Activated naive CD8-positive, alpha-beta T cell treated with anti-CD3 and anti-CD28 coated beads for 36 hours (primary cell): ENCODE data around the gene PTPRN2. TPM values are rescaled to one million over a fixed set of nuclear protein-coding genes. Genes with fewer than 3 reads are reported as not detected.
"Not testable (repeated sequence)": the region's sequence is repeated elsewhere in the genome, so short reads cannot be mapped to it uniquely, and the experiment has no call there.

Experiments used
- DNase-seq: peaks from one replicate; pipeline ENCODE4 v3.0.0; 2021
- H3K27ac Mint-ChIP-seq: one replicate; pipeline ENCODE4 v1.8.0; 2022; ENCODE audit warnings: mild to moderate bottlenecking, moderate library complexity, mixed read lengths
- H3K27me3 Mint-ChIP-seq: one replicate; pipeline ENCODE4 v1.8.0; 2022; ENCODE audit warnings: mild to moderate bottlenecking, mixed read lengths
- H3K36me3 Mint-ChIP-seq: one replicate; pipeline ENCODE4 v1.8.0; 2021; ENCODE audit warnings: mild to moderate bottlenecking, mixed read lengths
- H3K4me1 Mint-ChIP-seq: one replicate; pipeline ENCODE4 v1.8.0; 2021; ENCODE audit warnings: mixed read lengths
- H3K4me3 Mint-ChIP-seq: one replicate; pipeline ENCODE4 v1.8.0; 2022; ENCODE audit warnings: mild to moderate bottlenecking, moderate library complexity, mixed read lengths
- H3K9me3 Mint-ChIP-seq: one replicate; pipeline ENCODE4 v1.8.0; 2022; ENCODE audit warnings: mixed read lengths
- total RNA-seq, 2 experiments: library from RNA; stranded (reverse); gene quantifications; one replicate each; pipeline ENCODE4 v1.2.3, GENCODE V29; 2021

PTPRN2 gene
- total RNA-seq, 2 experiments from 2014 or later: 0.72 to 0.74 TPM

DNA sequence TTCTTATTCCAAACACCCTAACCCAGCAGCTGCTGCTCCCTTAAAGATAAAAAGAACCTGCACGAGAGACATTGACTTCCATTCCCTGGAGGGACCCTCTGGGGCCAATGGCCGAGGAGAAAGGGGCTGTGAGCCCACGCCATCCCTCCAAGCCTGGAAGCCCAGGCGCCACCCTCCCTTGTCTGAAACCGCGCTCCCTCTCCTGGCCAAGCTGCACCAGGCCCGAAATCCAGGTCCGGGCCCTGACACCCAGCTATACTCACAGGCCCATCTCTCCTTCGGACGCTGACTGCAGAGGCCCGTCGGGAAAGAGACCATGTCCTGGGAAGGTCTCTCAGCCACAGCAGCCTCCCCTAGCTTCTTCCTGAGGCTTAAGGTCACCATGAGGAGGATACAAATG is 196.5 kb downstream of the PTPRN2 start:
- H3K4me1 Mint-ChIP-seq: no peaks in the 10 kb centered on the region
- H3K4me3 Mint-ChIP-seq: no peak overlapping the region
- no peak for DNase-seq
- H3K9me3 Mint-ChIP-seq: no peaks in the 10 kb centered on the region
- H3K27me3 Mint-ChIP-seq: no peaks in the 10 kb centered on the region
- no peaks in the 10 kb centered on the region for H3K36me3 Mint-ChIP-seq
- H3K27ac Mint-ChIP-seq: no peak overlapping the region

DNA sequence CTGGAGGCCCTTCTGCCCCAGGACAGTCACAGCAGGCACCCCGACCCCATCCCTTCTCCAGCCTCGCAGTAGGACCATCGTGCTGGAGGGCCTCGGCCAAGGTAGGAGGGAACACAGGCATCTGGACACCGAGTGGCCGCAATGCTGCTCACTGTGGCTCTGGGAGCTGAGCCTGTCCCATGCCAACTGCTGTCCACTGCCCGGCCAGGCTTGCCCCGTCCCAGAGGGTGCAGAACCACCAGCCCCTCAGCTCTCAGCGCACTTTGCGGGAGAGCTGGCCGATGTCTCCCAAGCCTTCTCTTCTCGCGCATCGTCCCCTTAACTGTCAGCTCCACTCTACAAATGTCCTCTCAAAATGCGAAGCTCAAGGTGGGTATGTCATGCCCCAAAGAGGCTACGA is 197.2 kb downstream of the PTPRN2 start:
- H3K9me3 Mint-ChIP-seq: no peaks in the 10 kb centered on the region
- H3K36me3 Mint-ChIP-seq: no peaks in the 10 kb centered on the region
- no peak overlapping the region for H3K27ac Mint-ChIP-seq
- H3K4me3 Mint-ChIP-seq: no peak overlapping the region
- no peak for DNase-seq
- H3K27me3 Mint-ChIP-seq: no peaks in the 10 kb centered on the region
- H3K4me1 Mint-ChIP-seq: no peaks in the 10 kb centered on the region

DNA sequence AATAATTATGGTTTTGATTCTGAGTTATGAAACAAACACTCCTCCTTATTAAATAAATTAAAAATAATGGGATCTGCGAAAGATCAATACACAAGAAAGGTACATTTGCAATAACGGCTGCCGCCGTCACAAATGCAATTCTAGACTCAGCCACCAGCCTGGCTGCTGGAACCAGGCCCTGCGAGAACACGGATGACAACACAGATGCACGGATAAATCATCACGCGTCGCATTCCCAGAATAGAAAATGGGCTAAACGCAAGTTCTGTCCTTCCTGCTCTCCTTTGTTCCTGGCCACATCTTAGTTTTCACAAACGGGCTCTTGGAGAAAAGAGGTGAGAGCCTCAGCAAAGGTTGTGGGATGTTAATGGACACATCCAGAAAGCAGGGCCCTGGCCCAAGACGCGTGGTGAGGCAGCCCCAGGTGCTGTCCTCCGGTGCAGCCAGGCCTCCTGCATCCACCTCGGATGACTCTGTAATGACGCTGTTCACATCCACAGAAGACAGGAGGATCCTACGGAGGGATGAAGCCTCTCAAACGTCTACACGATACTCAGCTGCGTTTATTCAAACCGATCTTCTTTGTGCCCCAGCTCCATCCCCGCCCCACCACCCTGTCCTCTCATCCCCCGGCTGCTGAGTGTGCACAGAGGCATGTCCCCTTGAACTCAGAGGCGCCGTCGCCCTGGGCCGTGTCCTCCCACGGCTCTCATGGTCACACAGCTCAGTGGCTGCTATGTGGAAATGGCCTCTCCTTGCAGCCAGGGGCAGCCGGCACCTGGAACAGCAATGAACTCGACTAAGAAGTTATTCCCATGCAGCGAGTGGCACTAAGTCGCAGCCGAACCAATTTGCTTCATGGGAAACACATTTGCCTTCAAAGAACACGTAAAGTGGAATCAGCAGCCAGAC is 197.9 kb downstream of the PTPRN2 start:
- no peak overlapping the region for H3K4me3 Mint-ChIP-seq
- no peaks in the 10 kb centered on the region for H3K27me3 Mint-ChIP-seq
- H3K36me3 Mint-ChIP-seq: no peaks in the 10 kb centered on the region
- no peaks in the 10 kb centered on the region for H3K9me3 Mint-ChIP-seq
- peaks cover 2% of the 10 kb centered on the region for H3K4me1 Mint-ChIP-seq
- H3K27ac Mint-ChIP-seq: no peak overlapping the region
- no peak for DNase-seq

- DNase-seq: no peak
- no peaks in the 10 kb centered on the region for H3K9me3 Mint-ChIP-seq
- peaks cover 5% of the 10 kb centered on the region for H3K27me3 Mint-ChIP-seq
- no peak overlapping the region for H3K27ac Mint-ChIP-seq
- peaks cover 2% of the 10 kb centered on the region for H3K4me1 Mint-ChIP-seq
- H3K36me3 Mint-ChIP-seq: no peaks in the 10 kb centered on the region
- H3K4me3 Mint-ChIP-seq: no peak overlapping the region
Measured at GRCh38 chr7:158388928-158389327, 198.7 kb downstream of the PTPRN2 start.

DNA sequence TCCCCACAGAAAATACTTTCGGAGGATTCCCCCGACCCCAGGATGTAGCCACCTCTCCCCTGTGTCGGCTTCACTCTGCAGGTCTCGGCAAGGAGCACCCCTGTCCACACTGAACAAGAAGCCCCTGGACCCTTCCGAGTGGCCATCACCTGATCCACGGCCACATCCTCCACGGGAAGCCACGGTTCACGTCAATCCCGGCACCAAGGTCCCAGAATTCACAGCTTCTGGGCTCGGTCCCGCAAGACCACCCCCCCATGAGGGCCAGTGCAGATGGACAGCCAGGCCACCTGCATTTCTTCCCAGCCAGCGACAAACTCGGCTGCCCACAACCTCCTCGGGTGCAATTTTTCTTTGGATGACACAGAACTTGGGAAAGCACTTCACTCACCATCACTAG is 199.6 kb downstream of the PTPRN2 start:
- H3K9me3 Mint-ChIP-seq: no peaks in the 10 kb centered on the region
- H3K27ac Mint-ChIP-seq: no peak overlapping the region
- no peak for DNase-seq
- H3K4me3 Mint-ChIP-seq: no peak overlapping the region
- H3K36me3 Mint-ChIP-seq: no peaks in the 10 kb centered on the region
- H3K4me1 Mint-ChIP-seq: peaks cover 2% of the 10 kb centered on the region
- peaks cover 6% of the 10 kb centered on the region for H3K27me3 Mint-ChIP-seq

GRCh38 chr7:158387546-158387891 is 200.1 kb downstream of the PTPRN2 start:
- H3K4me1 Mint-ChIP-seq: peaks cover 2% of the 10 kb centered on the region
- H3K27ac Mint-ChIP-seq: no peak overlapping the region
- peaks cover 7% of the 10 kb centered on the region for H3K27me3 Mint-ChIP-seq
- no peak for DNase-seq
- no peak overlapping the region for H3K4me3 Mint-ChIP-seq
- no peaks in the 10 kb centered on the region for H3K36me3 Mint-ChIP-seq
- H3K9me3 Mint-ChIP-seq: no peaks in the 10 kb centered on the region

GRCh38 chr7:158386866-158387545 is 200.6 kb downstream of the PTPRN2 start:
- DNase-seq: no peak
- Mint-ChIP-seq H3K4me3 (no peak overlapping the region), H3K4me1 (peaks cover 2% of the 10 kb centered on the region), H3K36me3 (no peaks in the 10 kb centered on the region), H3K9me3 (no peaks in the 10 kb centered on the region), H3K27me3 (peaks cover 11% of the 10 kb centered on the region), H3K27ac (no peak overlapping the region)

- Mint-ChIP-seq H3K9me3 (peaks cover 3% of the 10 kb centered on the region), H3K4me1 (peaks cover 2% of the 10 kb centered on the region), H3K4me3 (no peak overlapping the region), H3K27me3 (peaks cover 11% of the 10 kb centered on the region), H3K27ac (no peak overlapping the region), H3K36me3 (no peaks in the 10 kb centered on the region)
- DNase-seq: no peak
Measured at GRCh38 chr7:158386355-158386618, 201.3 kb downstream of the PTPRN2 start.

DNA sequence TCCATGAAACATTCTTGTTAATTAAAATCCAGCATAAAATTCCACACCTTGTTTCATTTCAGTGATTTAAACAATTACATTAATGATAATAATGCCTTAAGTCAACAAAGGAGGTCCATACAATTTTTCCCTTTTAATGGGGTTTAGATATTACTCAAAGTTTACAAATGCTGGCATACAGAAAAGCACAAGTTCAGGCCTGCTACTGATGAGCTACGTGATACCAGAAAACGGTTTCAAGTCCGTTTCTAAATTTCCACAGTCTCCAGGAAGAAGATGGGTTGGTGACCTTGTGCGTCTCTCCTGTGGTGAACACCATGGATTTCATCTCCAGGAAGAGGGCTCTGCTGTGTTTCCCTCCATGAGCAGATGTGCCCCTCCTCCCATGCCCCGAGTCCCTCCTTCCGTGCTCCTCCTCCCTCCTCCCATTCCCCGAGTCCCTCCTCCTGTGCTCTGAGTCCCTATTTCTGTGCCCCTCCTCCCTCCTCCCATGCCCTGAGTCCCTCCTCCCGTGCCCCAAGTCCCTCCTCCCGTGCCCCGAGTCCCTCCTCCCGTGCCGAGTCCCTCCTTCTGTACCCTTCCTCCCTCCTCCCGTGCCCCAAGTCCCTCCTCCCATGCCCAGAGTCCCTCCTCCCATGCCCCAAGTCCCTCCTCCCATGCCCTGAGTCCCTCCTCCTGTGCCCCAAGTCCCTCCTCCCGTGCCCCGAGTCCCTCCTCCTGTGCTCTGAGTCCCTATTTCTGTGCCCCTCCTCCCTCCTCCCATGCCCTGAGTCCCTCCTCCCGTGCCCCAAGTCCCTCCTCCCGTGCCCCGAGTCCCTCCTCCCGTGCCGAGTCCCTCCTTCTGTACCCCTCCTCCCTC is 201.9 kb downstream of the PTPRN2 start:
- peaks cover 11% of the 10 kb centered on the region for H3K27me3 Mint-ChIP-seq
- not testable (repeated sequence) for H3K4me1 Mint-ChIP-seq, H3K4me3 Mint-ChIP-seq, H3K9me3 Mint-ChIP-seq, H3K27ac Mint-ChIP-seq, H3K36me3 Mint-ChIP-seq, DNase-seq

- H3K4me1 Mint-ChIP-seq: peaks cover 2% of the 10 kb centered on the region
- H3K36me3 Mint-ChIP-seq: no peaks in the 10 kb centered on the region
- peaks cover 13% of the 10 kb centered on the region for H3K9me3 Mint-ChIP-seq
- DNase-seq: no peak
- no peak overlapping the region for H3K27ac Mint-ChIP-seq
- peaks cover 11% of the 10 kb centered on the region for H3K27me3 Mint-ChIP-seq
- no peak overlapping the region for H3K4me3 Mint-ChIP-seq
Measured at GRCh38 chr7:158384746-158385145, 202.9 kb downstream of the PTPRN2 start.

DNA sequence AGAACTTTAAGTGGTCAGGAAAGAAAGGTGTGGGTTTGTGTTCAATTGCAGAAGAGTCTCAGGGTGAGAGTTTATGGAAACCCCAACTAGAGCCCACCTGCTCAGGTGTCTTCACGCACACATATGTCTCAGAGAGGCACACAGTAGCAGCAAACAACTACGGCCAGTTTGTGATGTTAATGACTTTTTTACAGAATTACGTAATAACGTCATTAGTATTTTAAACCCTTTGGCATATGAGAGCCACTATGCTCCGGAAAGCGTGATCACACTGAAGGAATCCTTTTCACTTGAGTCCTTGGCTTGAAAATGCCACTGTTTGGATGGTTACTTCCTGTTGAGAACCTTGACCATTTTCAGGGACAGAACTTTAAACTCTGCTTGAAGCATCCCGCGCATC is 204.0 kb downstream of the PTPRN2 start:
- peaks cover 16% of the 10 kb centered on the region for H3K9me3 Mint-ChIP-seq
- no peak overlapping the region for H3K27ac Mint-ChIP-seq
- peaks cover 2% of the 10 kb centered on the region for H3K4me1 Mint-ChIP-seq
- no peaks in the 10 kb centered on the region for H3K36me3 Mint-ChIP-seq
- no peak overlapping the region for H3K4me3 Mint-ChIP-seq
- peaks cover 11% of the 10 kb centered on the region for H3K27me3 Mint-ChIP-seq
- no peak for DNase-seq

DNA sequence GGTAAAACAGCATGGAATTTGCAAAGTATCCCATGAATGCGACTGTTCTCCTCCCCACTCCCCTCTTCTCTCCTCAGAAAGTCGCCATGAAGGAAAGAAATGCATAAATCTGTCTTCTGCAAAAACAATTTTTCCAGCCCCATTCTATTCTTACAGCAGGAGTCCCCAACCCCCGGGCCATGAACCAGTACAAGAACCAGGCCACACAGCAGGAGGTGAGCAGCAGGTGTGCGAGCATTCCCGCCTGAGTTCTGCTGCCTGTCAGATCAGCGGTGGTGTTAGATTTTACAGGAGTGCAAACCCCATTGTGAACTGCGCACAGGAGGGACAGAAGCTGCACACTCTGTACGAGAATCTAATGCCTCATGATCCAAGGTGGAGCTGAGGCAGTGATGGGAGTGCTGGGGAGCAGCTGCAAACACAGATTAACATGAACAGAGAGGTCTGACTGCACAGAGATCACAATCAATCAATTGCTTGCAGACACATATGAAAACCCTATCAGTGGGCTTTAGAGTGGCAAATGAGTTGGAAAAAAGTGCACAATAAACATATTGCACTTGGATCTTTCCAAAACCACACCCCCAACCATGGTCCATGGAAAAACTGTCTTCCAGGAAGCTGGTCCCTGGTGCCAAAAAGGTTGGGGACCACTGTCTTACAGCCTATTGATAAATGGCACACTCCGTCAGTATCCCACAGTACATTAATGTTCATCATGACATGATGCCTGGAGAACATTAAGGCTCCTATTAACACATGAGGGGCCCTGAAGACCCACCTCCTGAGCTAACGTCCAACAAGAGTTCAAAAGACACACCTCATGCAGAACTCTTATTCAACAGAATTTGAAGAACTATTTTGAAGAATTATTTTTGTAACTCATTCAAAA is 205.0 kb downstream of the PTPRN2 start:
- H3K36me3 Mint-ChIP-seq: no peaks in the 10 kb centered on the region
- peaks cover 11% of the 10 kb centered on the region for H3K27me3 Mint-ChIP-seq
- H3K4me1 Mint-ChIP-seq: peaks cover 2% of the 10 kb centered on the region
- DNase-seq: no peak
- H3K9me3 Mint-ChIP-seq: peaks cover 16% of the 10 kb centered on the region
- no peak overlapping the region for H3K4me3 Mint-ChIP-seq
- H3K27ac Mint-ChIP-seq: no peak overlapping the region

- H3K36me3 Mint-ChIP-seq: no peaks in the 10 kb centered on the region
- H3K4me1 Mint-ChIP-seq: peaks cover 2% of the 10 kb centered on the region
- no peak overlapping the region for H3K4me3 Mint-ChIP-seq
- H3K27ac Mint-ChIP-seq: no peak overlapping the region
- no peak for DNase-seq
- peaks cover 11% of the 10 kb centered on the region for H3K27me3 Mint-ChIP-seq
- H3K9me3 Mint-ChIP-seq: peaks cover 16% of the 10 kb centered on the region
Measured at GRCh38 chr7:158381956-158382355, 205.7 kb downstream of the PTPRN2 start.

DNA sequence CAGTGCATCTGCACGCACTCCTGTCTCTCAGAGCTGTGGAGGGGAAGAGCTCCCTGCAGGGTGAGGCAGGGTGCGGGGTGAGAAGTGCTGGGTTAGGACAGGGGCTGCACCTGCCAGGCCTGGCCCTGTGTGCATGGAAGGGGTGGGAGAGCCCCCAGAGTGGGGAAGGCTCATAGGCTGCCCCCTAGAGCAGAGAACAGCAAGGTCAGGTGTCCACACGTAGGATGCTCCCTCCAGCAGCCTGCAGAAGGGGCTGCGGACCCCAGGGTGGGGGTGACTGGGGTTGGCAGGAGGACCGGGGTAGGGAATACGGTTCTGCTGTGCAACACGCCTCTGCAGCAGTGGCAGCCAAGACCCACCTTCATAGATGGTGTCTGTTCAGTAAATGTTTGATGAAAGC is 208.6 kb downstream of the PTPRN2 start:
- no peak for DNase-seq
- H3K4me1 Mint-ChIP-seq: peaks cover 9% of the 10 kb centered on the region
- H3K36me3 Mint-ChIP-seq: no peaks in the 10 kb centered on the region
- H3K9me3 Mint-ChIP-seq: peaks cover 16% of the 10 kb centered on the region
- H3K27me3 Mint-ChIP-seq: peaks cover 11% of the 10 kb centered on the region
- no peak overlapping the region for H3K4me3 Mint-ChIP-seq
- no peak overlapping the region for H3K27ac Mint-ChIP-seq
